SU-DHL-6 (cell line): ENCODE results near the gene CCDC7.
A peak's percentile ranks its signal among the peaks of the same experiment; 100 is the strongest.

Experiments
- H2AFZ ChIP-seq: fragments of 200-600 bp; sonication (generic); 2 replicates; pipeline ENCODE4 v1.6.1; 2014; ENCODE audit warnings: low read depth, mild to moderate bottlenecking, moderate library complexity, mixed read lengths, antibody characterized with exemption, low read length; ENCODE audit not compliant: severe bottlenecking
- H3F3A ChIP-seq: fragments of 200-600 bp; shearing (Covaris generic); 2 replicates; pipeline ENCODE4 v1.6.0; 2016; ENCODE audit warnings: antibody characterized with exemption, mild to moderate bottlenecking; ENCODE audit not compliant: insufficient read depth
- H3K27ac ChIP-seq: fragments of 200-600 bp; sonication (generic); 2 replicates; pipeline ENCODE4 v1.5.1; 2016; ENCODE audit warnings: low read depth, mild to moderate bottlenecking, low read length, moderate library complexity, mixed read lengths
- H3K27me3 ChIP-seq: fragments of 200-600 bp; sonication (generic), shearing (Covaris generic); 2 replicates; pipeline ENCODE4 v1.6.0; 2014; ENCODE audit warnings: mild to moderate bottlenecking, low read length
- H3K36me3 ChIP-seq: fragments of 200-600 bp; sonication (generic); 2 replicates; pipeline ENCODE4 v1.6.1; 2014; ENCODE audit warnings: mild to moderate bottlenecking, low read length, mixed read lengths
- H3K4me2 ChIP-seq: fragments of 300-600, 200-600 bp; shearing (Covaris generic), sonication (generic); 2 replicates; pipeline ENCODE4 v1.6.0; 2014; ENCODE audit warnings: low read length, low read depth, mild to moderate bottlenecking; ENCODE audit not compliant: poor library complexity, severe bottlenecking
- H3K4me3 ChIP-seq: fragments of 200-600 bp; sonication (generic); 2 replicates; pipeline ENCODE4 v1.5.1; 2014; ENCODE audit warnings: antibody characterized with exemption, low read length, mild to moderate bottlenecking, mixed read lengths; ENCODE audit not compliant: insufficient read depth, poor library complexity, severe bottlenecking
- H3K79me2 ChIP-seq: fragments of 200-600 bp; sonication (generic); 2 replicates; pipeline ENCODE4 v1.6.1; 2014; ENCODE audit warnings: mild to moderate bottlenecking, low read length, moderate library complexity; ENCODE audit not compliant: insufficient read depth
- H3K9ac ChIP-seq: fragments of 200-600 bp; sonication (generic); 2 replicates; pipeline ENCODE4 v1.7.0; 2014; ENCODE audit warnings: mild to moderate bottlenecking, low read length
- H3K9me2 ChIP-seq: fragments of 200-600 bp; sonication (generic); replicated peaks from 2 replicates; pipeline ENCODE4 v1.6.1; 2014; ENCODE audit warnings: low read length; ENCODE audit not compliant: insufficient read depth
- H3K9me3 ChIP-seq: fragments of 200-600 bp; sonication (generic); 2 replicates; pipeline ENCODE4 v1.6.1; 2014; ENCODE audit warnings: low read length, mixed read lengths; ENCODE audit not compliant: insufficient read depth
- H4K20me1 ChIP-seq: fragments of 200-600 bp; sonication (generic); 2 replicates; pipeline ENCODE4 v1.6.1; 2014; ENCODE audit warnings: low read depth, mild to moderate bottlenecking, antibody characterized with exemption, low read length, moderate library complexity, mixed read lengths
- EZH2phosphoT487 ChIP-seq: fragments of 200-600 bp; sonication (generic), shearing (Covaris generic); conservative IDR thresholded peaks from 2 replicates; pipeline ENCODE4 v1.6.1; 2018; ENCODE audit warnings: mild to moderate bottlenecking, antibody characterized with exemption, low read length, moderate library complexity, mixed read lengths
- TF ChIP-seq, protein P1 (sequence below): fragments of 200-600 bp; sonication (generic); IDR thresholded peaks from one replicate; pipeline ENCODE4 v1.5.1; 2017; ENCODE audit warnings: antibody characterized with exemption, mild to moderate bottlenecking, low read length, moderate library complexity; ENCODE audit not compliant: insufficient read depth, poor library complexity, severe bottlenecking

Gene CCDC7

DNA sequence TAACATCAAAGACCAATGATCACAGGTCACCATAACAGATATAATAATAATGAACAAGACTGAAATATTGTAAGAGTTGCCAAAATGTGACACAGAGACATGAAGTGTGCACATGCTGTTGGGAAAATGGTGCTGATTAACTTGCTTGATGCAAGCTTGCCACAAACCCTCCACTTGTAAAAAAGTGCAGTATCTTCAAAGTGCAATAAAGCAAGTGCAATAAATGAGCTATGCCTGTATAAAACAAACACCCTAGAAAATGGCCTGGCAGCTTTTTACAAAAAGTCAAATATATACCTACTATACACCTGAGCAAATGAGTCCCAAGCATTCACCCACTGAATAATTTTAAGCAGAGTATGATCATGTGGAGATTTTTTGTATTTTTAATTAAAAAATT is 9.7 kb upstream of the CCDC7 start:
- Histone ChIP-seq H3K27me3 (no peaks in the 10 kb centered on the region), H2AFZ (no peak overlapping the region), H3K79me2 (no peaks in the 10 kb centered on the region)

DNA sequence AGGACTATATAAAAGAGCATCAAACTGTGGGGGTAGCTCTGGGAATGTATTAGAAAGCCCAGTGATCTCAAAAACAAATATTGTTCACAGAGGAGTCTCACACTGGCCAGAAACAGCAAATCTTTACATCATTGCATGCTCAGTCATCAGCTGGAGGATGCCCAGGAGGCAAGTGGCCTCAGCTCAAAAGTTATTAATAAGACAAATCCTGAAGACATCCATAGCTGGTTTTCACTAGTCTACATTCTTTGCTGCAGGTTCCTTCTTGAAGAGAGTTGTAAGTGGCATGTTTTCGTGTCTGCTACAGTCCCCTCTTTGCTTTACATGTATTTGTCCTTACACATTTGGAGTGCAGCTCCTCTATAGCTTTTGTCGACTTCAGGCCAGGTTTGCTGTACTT is 8.6 kb upstream of the CCDC7 start:
- Histone ChIP-seq H2AFZ (no peak overlapping the region), H3K9me2 (no peaks in the 10 kb centered on the region), H3K4me2 (no peak overlapping the region), H4K20me1 (no peaks in the 10 kb centered on the region), H3K9ac (no peak overlapping the region), H3K27ac (no peak overlapping the region), H3K79me2 (no peaks in the 10 kb centered on the region), H3K9me3 (no peaks in the 10 kb centered on the region), H3F3A (no peaks in the 10 kb centered on the region), H3K27me3 (no peaks in the 10 kb centered on the region), H3K4me3 (no peak overlapping the region), H3K36me3 (no peaks in the 10 kb centered on the region)
- TF ChIP-seq, protein P1, sequence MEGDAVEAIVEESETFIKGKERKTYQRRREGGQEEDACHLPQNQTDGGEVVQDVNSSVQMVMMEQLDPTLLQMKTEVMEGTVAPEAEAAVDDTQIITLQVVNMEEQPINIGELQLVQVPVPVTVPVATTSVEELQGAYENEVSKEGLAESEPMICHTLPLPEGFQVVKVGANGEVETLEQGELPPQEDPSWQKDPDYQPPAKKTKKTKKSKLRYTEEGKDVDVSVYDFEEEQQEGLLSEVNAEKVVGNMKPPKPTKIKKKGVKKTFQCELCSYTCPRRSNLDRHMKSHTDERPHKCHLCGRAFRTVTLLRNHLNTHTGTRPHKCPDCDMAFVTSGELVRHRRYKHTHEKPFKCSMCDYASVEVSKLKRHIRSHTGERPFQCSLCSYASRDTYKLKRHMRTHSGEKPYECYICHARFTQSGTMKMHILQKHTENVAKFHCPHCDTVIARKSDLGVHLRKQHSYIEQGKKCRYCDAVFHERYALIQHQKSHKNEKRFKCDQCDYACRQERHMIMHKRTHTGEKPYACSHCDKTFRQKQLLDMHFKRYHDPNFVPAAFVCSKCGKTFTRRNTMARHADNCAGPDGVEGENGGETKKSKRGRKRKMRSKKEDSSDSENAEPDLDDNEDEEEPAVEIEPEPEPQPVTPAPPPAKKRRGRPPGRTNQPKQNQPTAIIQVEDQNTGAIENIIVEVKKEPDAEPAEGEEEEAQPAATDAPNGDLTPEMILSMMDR, result no peak
- no peak for TF ChIP-seq EZH2phosphoT487

More for the DNA sequence above, 9.7 kb upstream of the CCDC7 start:
- Histone ChIP-seq H3F3A (no peaks in the 10 kb centered on the region), H4K20me1 (no peaks in the 10 kb centered on the region), H3K4me2 (no peak overlapping the region), H3K9ac (no peak overlapping the region), H3K9me3 (no peaks in the 10 kb centered on the region), H3K36me3 (no peaks in the 10 kb centered on the region), H3K4me3 (no peak overlapping the region), H3K27ac (no peak overlapping the region), H3K9me2 (no peaks in the 10 kb centered on the region)
- TF ChIP-seq, protein P1, result no peak
- no peak for TF ChIP-seq EZH2phosphoT487

DNA sequence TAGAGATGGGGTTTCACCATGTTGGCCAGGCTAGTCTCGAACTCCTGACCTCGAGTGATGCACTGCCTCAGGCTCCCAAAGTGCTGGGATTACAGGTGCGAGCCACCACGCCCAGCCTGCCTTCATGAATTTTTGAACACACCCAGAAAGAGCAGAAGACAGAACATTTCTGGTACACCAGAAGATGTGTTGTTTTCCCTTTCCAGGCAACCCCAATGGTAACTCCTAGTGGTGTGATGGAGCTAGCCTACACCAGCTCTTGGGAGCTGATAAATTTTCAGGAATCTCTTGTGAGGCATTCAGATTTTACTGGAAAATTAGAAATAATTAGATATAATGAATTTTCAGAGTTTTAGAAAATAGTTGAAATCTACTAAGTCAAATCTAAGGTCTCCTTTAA is 904 bp upstream of the CCDC7 start:
- H2AFZ ChIP-seq, result peak overlapping the region; percentile 90
- no peaks in the 10 kb centered on the region for H3K27me3 ChIP-seq
- H3K4me3 ChIP-seq, result peak overlapping the region; percentile 91
- TF ChIP-seq, protein P1, result no peak
- no peak for TF ChIP-seq EZH2phosphoT487
- peak overlapping the region; percentile 86 for H3K9ac ChIP-seq
- H3F3A ChIP-seq, result no peaks in the 10 kb centered on the region
- H3K9me3 ChIP-seq, result no peaks in the 10 kb centered on the region
- H3K79me2 ChIP-seq, result peaks cover 9% of the 10 kb centered on the region; the same call in 1 of the 2 replicates
- H3K4me2 ChIP-seq, result peak overlapping the region; percentile 100
- H3K27ac ChIP-seq, result no peak overlapping the region
- H3K9me2 ChIP-seq, result no peaks in the 10 kb centered on the region
- no peaks in the 10 kb centered on the region for H4K20me1 ChIP-seq
- no peaks in the 10 kb centered on the region for H3K36me3 ChIP-seq
